NCI-H146 treated with DMSO at 0.1 percent for 48 hours (cell line): ENCODE measurements around the gene STARD7.

ENCODE experiments used
- DNase-seq: peaks from one replicate; lab custom pipeline; 2025; ENCODE audit not compliant: unreplicated experiment; lab: John Stamatoyannopoulos, UW

STARD7 gene

DNA sequence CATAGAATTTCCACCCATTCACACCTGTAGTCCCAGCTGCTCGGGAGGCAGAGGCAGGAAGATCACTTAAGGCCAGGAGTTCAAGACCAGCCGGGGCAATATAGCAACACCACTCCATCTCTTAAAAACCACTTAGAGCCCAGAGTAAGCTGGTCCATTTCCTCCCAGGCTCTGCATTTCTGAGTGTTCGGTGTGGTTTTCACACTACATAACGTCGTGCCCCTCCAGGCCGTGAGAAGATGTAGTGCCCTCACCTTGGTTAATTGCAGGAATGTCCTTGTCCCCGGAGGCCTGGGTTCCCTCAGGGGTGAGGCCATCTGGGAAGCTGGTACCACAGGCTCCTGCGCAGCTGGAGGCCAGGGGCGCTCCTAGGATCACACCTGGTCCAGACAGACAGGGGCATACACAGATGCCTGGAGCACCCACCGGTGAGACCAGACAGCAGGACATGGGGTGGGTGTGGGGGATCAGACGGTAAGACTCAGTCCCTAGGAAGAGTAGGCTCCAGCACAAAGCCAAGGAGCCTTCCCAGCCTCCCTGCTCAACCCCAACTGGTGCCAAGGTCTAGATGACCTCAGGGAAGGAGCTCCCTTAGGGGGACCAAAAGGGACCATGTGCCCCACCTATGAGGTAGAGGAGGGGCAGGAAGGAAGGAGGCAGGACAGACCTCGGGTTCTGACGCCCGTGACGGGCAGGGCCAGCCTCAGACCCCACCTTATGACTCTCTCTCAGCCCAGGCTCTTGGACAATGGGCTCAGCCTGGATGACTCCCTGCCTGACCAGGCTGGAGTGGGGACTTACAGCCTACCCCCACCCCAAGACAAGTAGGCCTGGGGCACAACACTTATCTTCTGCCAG, 71.1 kb downstream of the STARD7 start:
- no peak for DNase-seq

DNA sequence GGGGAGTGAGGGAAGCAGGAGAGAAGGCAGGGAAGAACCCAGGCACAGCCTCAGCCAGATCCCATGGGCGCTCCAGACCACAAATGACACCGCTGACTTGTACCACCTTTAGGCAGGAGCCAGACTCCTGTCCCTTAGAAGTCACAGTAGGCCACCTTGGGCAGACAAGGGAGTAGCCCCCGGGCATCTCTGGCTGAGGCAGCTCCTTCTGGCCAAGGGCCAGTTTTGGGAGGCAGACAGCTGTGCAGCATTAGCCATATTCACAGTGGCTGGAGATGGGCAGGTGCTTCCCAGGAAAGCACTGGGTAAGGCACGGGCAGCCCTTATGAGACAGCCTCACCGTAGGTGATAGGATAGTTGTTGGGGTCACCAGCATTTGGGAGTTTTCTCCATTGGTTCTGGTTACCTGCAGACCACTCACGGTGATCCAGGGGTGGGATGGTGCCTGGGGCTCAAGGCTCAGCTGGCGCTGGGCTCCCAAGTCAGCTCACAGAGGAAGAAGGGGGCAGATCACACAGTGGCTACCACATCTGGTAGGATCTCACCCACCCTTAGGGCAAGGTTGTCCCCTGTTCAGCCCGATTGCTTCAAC, 72.4 kb downstream of the STARD7 start:
- no peak for DNase-seq

DNA sequence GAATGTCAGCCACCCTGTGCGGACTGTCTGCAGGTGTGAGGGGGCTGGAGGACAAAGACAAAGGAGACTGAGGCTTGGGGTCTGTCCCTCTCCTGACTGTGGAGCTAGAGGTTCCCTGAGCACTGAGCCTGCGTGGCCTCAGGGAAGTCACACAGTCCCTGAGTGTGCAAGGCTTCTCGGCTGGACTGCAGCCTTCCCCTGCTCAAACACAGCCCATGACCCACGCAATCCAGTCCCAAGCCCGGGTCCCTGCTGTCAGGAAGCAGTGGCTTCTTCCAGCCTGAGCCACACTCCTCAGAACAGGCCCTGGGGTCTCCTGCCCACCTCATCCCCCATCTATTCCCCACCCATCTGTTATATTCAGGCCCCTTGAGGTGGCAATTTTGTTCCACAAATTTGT, 73.0 kb downstream of the STARD7 start:
- no peak for DNase-seq

DNA sequence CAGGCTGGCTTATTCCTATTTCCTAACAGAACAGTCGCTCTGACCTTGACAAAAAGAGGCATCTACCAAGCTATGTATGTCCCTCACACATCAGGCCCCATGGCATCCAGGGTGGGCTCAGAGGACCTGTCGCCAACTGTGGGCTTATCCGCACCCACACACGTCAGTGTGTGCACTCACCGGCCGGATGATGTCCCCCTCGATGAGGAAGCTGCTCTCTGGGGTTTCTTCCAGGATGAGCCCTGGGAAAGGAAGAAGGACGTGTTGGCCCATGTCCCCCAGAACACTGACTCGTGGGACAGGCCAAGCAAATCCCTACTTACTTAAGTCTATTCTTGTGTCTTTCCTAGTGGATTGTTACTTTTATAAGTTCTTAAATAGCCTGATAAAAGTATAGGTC, 73.5 kb downstream of the STARD7 start:
- no peak for DNase-seq
